B cell (primary cell): ENCODE data around the gene SPX. TPM values are rescaled to one million over a fixed set of nuclear protein-coding genes. Genes with fewer than 3 reads are reported as not detected.

Source experiments
- ATAC-seq: fragments of 200-7000 bp; cut with Tn5 transposase; one replicate; pipeline ENCODE4 v1.10.0; 2021; ENCODE audit warnings: low read depth, mild to moderate bottlenecking, moderate number of reproducible peaks, moderate library complexity
- CTCF ChIA-PET: fragments of 350-600 bp; sonication (Branson Sonifier 250); formaldehyde crosslinking; loops from one replicate; lab custom pipeline; 2021; ENCODE audit warnings: antibody characterized with exemption, inconsistent platforms; lab: Charles Lee
- POLR2A ChIA-PET: fragments of 350-600 bp; sonication (Branson Sonifier 250); formaldehyde crosslinking; loops from one replicate; lab custom pipeline; 2021; ENCODE audit warnings: antibody characterized with exemption; lab: Charles Lee
- DNase-seq: peaks from one replicate; pipeline ENCODE4 v3.0.0; 2013
- H2AFZ ChIP-seq: 2 replicates; pipeline ENCODE4 v1.6.1; 2012; ENCODE audit warnings: mild to moderate bottlenecking, low read depth, low read length; ENCODE audit not compliant: insufficient read depth, poor library complexity, severe bottlenecking
- H3K27ac ChIP-seq, 2 donors: 1 replicate in 1 of 2; 2 replicates in 1 of 2; pipeline ENCODE4 v1.5.1; 2012 to 2013; ENCODE audit warnings: low read length in 2 of 2, mild to moderate bottlenecking in 2 of 2, moderate library complexity in 1 of 2
- H3K27me3 ChIP-seq, 4 experiments: fragments of 200-600 bp in 1 of 4; sonication (generic) in 1 of 4; replicated peaks in 1 of 4; 1 replicate in 2 of 4; 2 replicates in 2 of 4; pipeline versions ENCODE4 v1.6.1 to v1.7.0; 2013 to 2016; ENCODE audit warnings: low read length in 3 of 4, mild to moderate bottlenecking in 2 of 4, mixed read lengths in 1 of 4, moderate library complexity in 1 of 4; ENCODE audit not compliant: insufficient read depth in 4 of 4, control insufficient read depth in 3 of 4; ENCODE audit errors: control extremely low read depth in 1 of 4
- H3K36me3 ChIP-seq, 2 experiments: replicated peaks in 1 of 2; 1 replicate in 1 of 2; 2 replicates in 1 of 2; pipeline versions ENCODE4 v1.6.1 to v1.7.1; 2013; ENCODE audit warnings: low read length in 1 of 2; ENCODE audit not compliant: insufficient read depth in 2 of 2, control insufficient read depth in 1 of 2; ENCODE audit errors: control extremely low read depth in 1 of 2, extremely low read depth in 1 of 2
- H3K4me1 ChIP-seq, 2 donors: fragments of 200-600 bp in 1 of 2; sonication (generic) in 1 of 2; 1 replicate in 1 of 2; 2 replicates in 1 of 2; pipeline versions ENCODE4 v1.5.1 to v1.6.1; 2013 to 2017; ENCODE audit warnings: low read length in 2 of 2; ENCODE audit not compliant: control insufficient read depth in 2 of 2, insufficient read depth in 2 of 2
- H3K4me2 ChIP-seq: replicated peaks from 2 replicates; pipeline ENCODE3; 2012; ENCODE audit warnings: mild to moderate bottlenecking, low read depth, low read length; ENCODE audit not compliant: poor library complexity, severe bottlenecking
- H3K4me3 ChIP-seq, 5 experiments: fragments of 200-600 bp in 1 of 5; sonication (generic) in 1 of 5; 1 replicate in 3 of 5; 2 replicates in 2 of 5; pipeline versions ENCODE4 v1.5.1 to v1.7.0; 2011 to 2016; ENCODE audit warnings: low read length in 4 of 5, mild to moderate bottlenecking in 4 of 5, low read depth in 2 of 5, control low read depth in 1 of 5, moderate library complexity in 1 of 5; ENCODE audit not compliant: insufficient read depth in 1 of 5; ENCODE audit errors: control extremely low read depth in 1 of 5, extremely low read depth in 1 of 5
- H3K79me2 ChIP-seq: fragments of 200-600 bp; sonication (generic); one replicate; pipeline ENCODE4 v1.6.0; 2016; ENCODE audit warnings: low read length; ENCODE audit not compliant: control insufficient read depth, insufficient read depth
- H3K9ac ChIP-seq: fragments of 200-600 bp; sonication (generic); 2 replicates; pipeline ENCODE4 v1.6.1; 2017; ENCODE audit warnings: mild to moderate bottlenecking, low read length, moderate library complexity
- H3K9me3 ChIP-seq, 3 donors: one replicate each; pipeline versions ENCODE4 v1.6.1 to v1.7.1; 2013; ENCODE audit warnings: low read length in 2 of 3; ENCODE audit not compliant: control insufficient read depth in 2 of 3, insufficient read depth in 1 of 3; ENCODE audit errors: control extremely low read depth in 1 of 3
- H4K20me1 ChIP-seq: 2 replicates; pipeline ENCODE4 v1.6.0; 2012; ENCODE audit warnings: mild to moderate bottlenecking, low read length; ENCODE audit not compliant: insufficient read depth, control insufficient read depth, poor library complexity, severe bottlenecking
- H3K27ac Mint-ChIP-seq: one replicate; pipeline ENCODE4 v1.8.0; 2021; ENCODE audit warnings: mixed read lengths
- H3K27me3 Mint-ChIP-seq: one replicate; pipeline ENCODE4 v1.8.0; 2021; ENCODE audit warnings: mixed read lengths
- H3K4me1 Mint-ChIP-seq: one replicate; pipeline ENCODE4 v1.8.0; 2021; ENCODE audit warnings: mixed read lengths
- H3K4me3 Mint-ChIP-seq: one replicate; pipeline ENCODE4 v1.8.0; 2021; ENCODE audit warnings: mixed read lengths
- H3K9me3 Mint-ChIP-seq: one replicate; pipeline ENCODE4 v1.8.0; 2022; ENCODE audit warnings: mixed read lengths; ENCODE audit not compliant: insufficient read depth
- CTCF ChIP-seq: fragments of 200-600 bp; IDR thresholded peaks from one replicate; pipeline ENCODE4 v1.8.0; 2022; ENCODE audit warnings: antibody characterized with exemption, mild to moderate bottlenecking
- EZH2 ChIP-seq: IDR thresholded peaks from 2 replicates; pipeline ENCODE4 v1.6.1; 2012; ENCODE audit warnings: borderline replicate concordance, low read depth, mild to moderate bottlenecking, moderate library complexity, low read length; ENCODE audit not compliant: insufficient read depth, poor library complexity, severe bottlenecking
- WGBS: methylation state at CpG from one replicate; pipeline ENCODE4 v1.1.5; 2013; ENCODE audit warnings: missing lambda C conversion rate; ENCODE audit not compliant: insufficient coverage; 5-methylcytosine and 5-hydroxymethylcytosine counted together
- intact Hi-C: fragments of 100-400 bp; cut with micrococcal nuclease; formaldehyde crosslinking; loops from one replicate; pipeline ENCODE4 v1.10.0; 2022
- polyA plus RNA-seq: library from polyadenylated mRNA; depleted of rRNA; stranded (reverse); fragments of >200 nt; gene quantifications from 2 replicates; pipeline ENCODE4 v1.2.3, GENCODE V29; 2012
- total RNA-seq, 2 donors: library from RNA; stranded (reverse); fragments of 120-200 nt in 1 of 2; gene quantifications; 1 replicate in 1 of 2; 2 replicates in 1 of 2; pipeline versions ENCODE4 v1.2.3 to v1.2.4, GENCODE V29; 2013 to 2022

SPX gene
- total and polyA plus RNA-seq, 2 donors (not counting 1 experiment from before 2014, with no cell fraction given): 0.04 to 0.39 TPM

DNA sequence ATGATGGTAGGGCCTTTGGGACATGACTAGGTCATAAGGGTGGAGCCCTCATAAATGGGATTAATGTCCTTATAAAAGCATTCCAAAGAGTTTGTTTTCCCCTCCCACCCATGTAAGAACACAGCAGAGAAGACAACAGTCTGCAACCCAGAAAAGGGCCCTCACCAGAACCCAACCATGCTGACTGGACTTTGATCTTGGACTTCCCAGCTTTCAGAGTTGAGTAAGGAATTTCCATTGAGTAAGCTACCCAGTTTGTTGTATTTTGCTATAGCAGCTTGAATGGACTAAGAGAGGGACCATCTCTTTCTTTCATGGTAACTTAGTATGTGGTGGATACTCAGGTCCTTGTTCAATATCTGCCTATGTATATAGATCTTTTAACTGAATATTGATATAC, 2.9 kb upstream of the SPX start:
- DNase-seq (no peak), ATAC-seq (no peak)
- POLR2A ChIA-PET: no interaction called here
- Histone ChIP-seq H3K36me3 (no peaks in the 10 kb centered on the region), H3K9me3 (peaks cover 0 to 2% (median 0%) of the 10 kb centered on the region in 3 donors), H3K9ac (no peak overlapping the region), H3K27me3 (peaks cover 0 to 10% (median 0%) of the 10 kb centered on the region in 4 experiments), H3K27ac (no peak overlapping the region), H3K4me3 (no peak overlapping the region), H4K20me1 (no peaks in the 10 kb centered on the region), H3K79me2 (no peaks in the 10 kb centered on the region), H3K4me2 (no peak overlapping the region), H2AFZ (no peak overlapping the region), H3K4me1 (peaks cover 4 to 6% of the 10 kb centered on the region in 2 donors)
- H3K9me3 Mint-ChIP-seq: peaks cover 9% of the 10 kb centered on the region
- no peak for TF ChIP-seq EZH2
- no peak for TF ChIP-seq CTCF
- CTCF ChIA-PET: no interaction called here
- intact Hi-C loops: no loop called here
- H3K27me3 Mint-ChIP-seq: no peaks in the 10 kb centered on the region
- no peak overlapping the region for H3K4me3 Mint-ChIP-seq
- peaks cover 7% of the 10 kb centered on the region for H3K4me1 Mint-ChIP-seq
- no peak overlapping the region for H3K27ac Mint-ChIP-seq

DNA sequence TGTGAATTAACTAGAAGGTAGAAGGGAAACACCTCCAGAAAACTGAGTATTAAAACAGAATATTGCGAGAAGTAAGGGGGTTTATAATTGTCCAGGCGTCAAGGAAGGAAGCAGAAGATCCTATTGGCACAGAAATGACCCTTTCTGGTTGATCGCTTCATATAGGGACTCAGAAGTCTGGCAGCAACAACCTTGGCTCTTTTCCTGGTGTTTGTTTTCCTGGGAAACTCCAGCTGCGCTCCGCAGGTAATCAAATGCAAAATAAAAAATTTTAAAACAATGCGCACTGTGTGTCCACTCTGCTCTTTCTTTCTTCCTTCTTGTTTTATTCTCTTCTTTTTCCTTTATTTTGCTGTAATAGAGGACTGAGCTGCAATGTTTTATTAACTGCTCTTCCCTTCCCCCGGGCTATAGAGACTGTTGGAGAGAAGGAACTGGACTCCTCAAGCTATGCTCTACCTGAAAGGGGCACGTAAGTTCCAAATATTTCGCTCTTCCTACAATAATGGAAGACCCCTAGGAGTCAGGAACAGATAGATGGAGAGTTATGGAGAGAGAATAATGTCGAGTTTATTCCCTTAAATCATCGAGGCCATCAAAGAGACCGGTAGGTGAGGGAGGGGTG, 737 bp downstream of the SPX start:
- Histone ChIP-seq H3K9ac (peak overlapping the region; percentile 70), H3K27ac (no peak overlapping the region), H4K20me1 (no peaks in the 10 kb centered on the region), H3K79me2 (no peaks in the 10 kb centered on the region), H2AFZ (peak overlapping the region; percentile 95), H3K4me2 (peak overlapping the region; percentile 88), H3K4me1 (peaks cover 6 to 9% of the 10 kb centered on the region in 2 donors), H3K4me3 (peak overlapping the region in 4 of 5 experiments; percentile 38 to 70 (median 62)), H3K27me3 (peaks cover 0 to 14% (median 8%) of the 10 kb centered on the region in 4 experiments), H3K36me3 (no peaks in the 10 kb centered on the region), H3K9me3 (peaks cover 0 to 2% (median 0%) of the 10 kb centered on the region in 3 donors)
- ChIA-PET POLR2A (no interaction called here), CTCF (interaction anchor here (1.5 kb wide), 1 partner anchor 10 kb away, joined by 5 read pairs; no protein-coding TSS in a partner anchor)
- ATAC-seq (no peak), DNase-seq (peak; percentile 9)
- Mint-ChIP-seq H3K27me3 (peaks cover 21% of the 10 kb centered on the region), H3K4me1 (peaks cover 12% of the 10 kb centered on the region), H3K4me3 (peak overlapping the region; percentile 71), H3K27ac (peak overlapping the region; percentile 2), H3K9me3 (peaks cover 9% of the 10 kb centered on the region)
- no peak for TF ChIP-seq EZH2
- no peak for TF ChIP-seq CTCF
- intact Hi-C loops: loop anchor here (2.0 to 5.0 kb wide), 2 partner anchors 26 to 130 kb away; partner anchors contain the start of genes GOLT1B, LDHB and RECQL
- WGBS: 63% methylated on average over 3 of the region's 12 CpGs
